Left forelimb (tissue), 1 donor: ENCODE measurements around the gene FLVCR1.
"Not testable (repeated sequence)": the region's sequence is repeated elsewhere in the genome, so short reads cannot be mapped to it uniquely, and the experiment has no call there.

ENCODE experiments used
- DNase-seq: peaks from one replicate; pipeline ENCODE4 v3.0.0-alpha.2; 2018; ENCODE audit warnings: low spot score

FLVCR1 gene

GRCh38 chr1:212860713-212861581 lies 2.9 kb downstream of the FLVCR1 start:
- no peak for DNase-seq

GRCh38 chr1:212862111-212862690 lies 4.1 kb downstream of the FLVCR1 start:
- no peak for DNase-seq

GRCh38 chr1:212863345-212863744 lies 5.3 kb downstream of the FLVCR1 start:
- not testable (repeated sequence) for DNase-seq

- no peak for DNase-seq
These were observed 6.1 kb downstream of the FLVCR1 start for GRCh38 chr1:212864201-212864600.

- no peak for DNase-seq
These were observed 9.1 kb downstream of the FLVCR1 start for GRCh38 chr1:212867192-212867591.

- no peak for DNase-seq
These were observed 13.9 kb downstream of the FLVCR1 start for GRCh38 chr1:212871976-212872375.

- no peak for DNase-seq
These were observed 15.4 kb downstream of the FLVCR1 start for GRCh38 chr1:212873518-212873917.

GRCh38 chr1:212878418-212878817 lies 20.3 kb downstream of the FLVCR1 start:
- no peak for DNase-seq

GRCh38 chr1:212879947-212880690 lies 22.0 kb downstream of the FLVCR1 start:
- DNase-seq: no peak

- no peak for DNase-seq
These were observed 26.5 kb downstream of the FLVCR1 start for GRCh38 chr1:212884592-212884991.

GRCh38 chr1:212892108-212892507 lies 34.0 kb downstream of the FLVCR1 start:
- no peak for DNase-seq

GRCh38 chr1:212899845-212900244 lies 41.8 kb downstream of the FLVCR1 start:
- no peak for DNase-seq

GRCh38 chr1:212901290-212901689 lies 43.2 kb downstream of the FLVCR1 start:
- no peak for DNase-seq

- no peak for DNase-seq
These were observed 44.0 kb downstream of the FLVCR1 start for GRCh38 chr1:212902054-212902453.

GRCh38 chr1:212903664-212904063 lies 45.6 kb downstream of the FLVCR1 start:
- DNase-seq: no peak

- DNase-seq: not testable (repeated sequence)
These were observed 50.0 kb downstream of the FLVCR1 start for GRCh38 chr1:212908071-212908470.

- DNase-seq: no peak
These were observed 50.9 kb downstream of the FLVCR1 start for GRCh38 chr1:212908971-212909370.

- no peak for DNase-seq
These were observed 51.6 kb downstream of the FLVCR1 start for GRCh38 chr1:212909652-212910063.

GRCh38 chr1:212910213-212910612 lies 52.1 kb downstream of the FLVCR1 start:
- DNase-seq: not testable (repeated sequence)

GRCh38 chr1:212913638-212914037 lies 55.6 kb downstream of the FLVCR1 start:
- not testable (repeated sequence) for DNase-seq

- not testable (repeated sequence) for DNase-seq
These were observed 56.0 kb downstream of the FLVCR1 start for GRCh38 chr1:212914110-212914509.

GRCh38 chr1:212914789-212915188 lies 56.7 kb downstream of the FLVCR1 start:
- DNase-seq: no peak
